Nephron progenitor cell (in vitro differentiated cells): ENCODE data around the gene NR2F1.

Source experiments
- DNase-seq: peaks from one replicate; pipeline ENCODE4 v3.0.0; 2021
- H3K27ac Mint-ChIP-seq: 2 replicates; pipeline ENCODE4 v1.8.0; 2021; ENCODE audit warnings: mild to moderate bottlenecking, moderate library complexity, mixed read lengths
- H3K27me3 Mint-ChIP-seq: 2 replicates; pipeline ENCODE4 v1.8.0; 2021; ENCODE audit warnings: mild to moderate bottlenecking, low read depth, mixed read lengths; ENCODE audit not compliant: poor library complexity
- H3K36me3 Mint-ChIP-seq: 2 replicates; pipeline ENCODE4 v1.8.0; 2021; ENCODE audit warnings: low read depth, mixed read lengths
- H3K4me1 Mint-ChIP-seq: 2 replicates; pipeline ENCODE4 v1.8.0; 2021; ENCODE audit warnings: mixed read lengths
- H3K4me3 Mint-ChIP-seq: 2 replicates; pipeline ENCODE4 v1.8.0; 2021; ENCODE audit warnings: mild to moderate bottlenecking, moderate library complexity, mixed read lengths
- H3K9me3 Mint-ChIP-seq: 2 replicates; pipeline ENCODE4 v1.8.0; 2021; ENCODE audit warnings: mild to moderate bottlenecking, moderate library complexity, mixed read lengths
- CTCF ChIP-seq: fragments of 200-600 bp; sonication (generic); IDR thresholded peaks from 2 replicates; pipeline ENCODE4 v1.5.0; 2021; ENCODE audit warnings: antibody characterized with exemption

The NR2F1 gene

GRCh38 chr5:93589829-93590215, 6.8 kb downstream of the NR2F1 start:
- no peak for TF ChIP-seq CTCF
- Mint-ChIP-seq H3K9me3 (peaks cover 9% of the 10 kb centered on the region), H3K4me1 (peaks cover 79% of the 10 kb centered on the region), H3K27me3 (peaks cover 34% of the 10 kb centered on the region), H3K36me3 (peaks cover 92% of the 10 kb centered on the region), H3K4me3 (peak overlapping the region; percentile 98), H3K27ac (no peak overlapping the region)
- no peak for DNase-seq

- H3K27ac Mint-ChIP-seq, result no peak overlapping the region
- peaks cover 97% of the 10 kb centered on the region for H3K36me3 Mint-ChIP-seq
- TF ChIP-seq CTCF, result no peak
- H3K4me3 Mint-ChIP-seq, result peak overlapping the region; percentile 98
- no peak for DNase-seq
- peaks cover 86% of the 10 kb centered on the region for H3K4me1 Mint-ChIP-seq
- H3K27me3 Mint-ChIP-seq, result peaks cover 34% of the 10 kb centered on the region
- peaks cover 9% of the 10 kb centered on the region for H3K9me3 Mint-ChIP-seq
Measured at GRCh38 chr5:93590493-93590892, 7.5 kb downstream of the NR2F1 start.

GRCh38 chr5:93591323-93591945, 8.4 kb downstream of the NR2F1 start:
- no peak for DNase-seq
- Mint-ChIP-seq H3K9me3 (peaks cover 9% of the 10 kb centered on the region), H3K36me3 (peaks cover 89% of the 10 kb centered on the region), H3K4me1 (peaks cover 95% of the 10 kb centered on the region), H3K4me3 (peak overlapping the region; percentile 98), H3K27ac (no peak overlapping the region), H3K27me3 (peaks cover 34% of the 10 kb centered on the region)
- no peak for TF ChIP-seq CTCF

GRCh38 chr5:93592883-93593282, 9.9 kb downstream of the NR2F1 start:
- no peak for DNase-seq
- Mint-ChIP-seq H3K36me3 (peaks cover 76% of the 10 kb centered on the region), H3K4me1 (peaks cover 88% of the 10 kb centered on the region), H3K27ac (peak overlapping the region; percentile 71), H3K9me3 (peaks cover 9% of the 10 kb centered on the region), H3K4me3 (peak overlapping the region; percentile 74), H3K27me3 (peaks cover 24% of the 10 kb centered on the region)
- TF ChIP-seq CTCF, result no peak

GRCh38 chr5:93593476-93594131, 10.6 kb downstream of the NR2F1 start:
- Mint-ChIP-seq H3K36me3 (peaks cover 69% of the 10 kb centered on the region), H3K4me1 (peaks cover 82% of the 10 kb centered on the region), H3K27ac (no peak overlapping the region), H3K9me3 (peaks cover 8% of the 10 kb centered on the region), H3K27me3 (peaks cover 18% of the 10 kb centered on the region), H3K4me3 (peak overlapping the region; percentile 74)
- no peak for TF ChIP-seq CTCF
- peak; percentile 49 for DNase-seq
